Heart left ventricle (tissue), 13 donors: Measurements from ENCODE around the gene PCBP3.

Experiments used
- POLR2A ChIP-seq, 2 donors: fragments of 450-650 bp; IDR thresholded peaks; one replicate each; pipeline ENCODE4 v1.6.1; 2017; ENCODE audit warnings: antibody characterized with exemption in 2 of 2, mild to moderate bottlenecking in 2 of 2, moderate library complexity in 2 of 2
- TF ChIP-seq, protein P1 (sequence below), 12 donors: fragments of 200-600 bp; sonication (generic) in 4 of 12; IDR thresholded peaks; one replicate each; pipeline versions ENCODE4 v1.5.0 to v1.8.0; 2018 to 2022; ENCODE audit warnings: antibody characterized with exemption in 12 of 12, mild to moderate bottlenecking in 5 of 12
- donor health status: ischemic (EF 13 %, LVEDD 7.1; RV severe dilation, severe dysfunction).
- donor health status: DM: no; HTN: yes; CAD: no.
- donor health status: DM: no; HTN: no; CAD: no.
- donor health status: ischemic (EF 25% LVEDD 6.9; RV normal size, moderate dysfunction).
- donor health status: ischemic (EF 25% LVEDD 5.7; RV mildly dilated, moderate dysfunction).
- donor health status: ischemic (EF 35%, LVEDD 5.7; RV mildly dilated, moderate dysfunction).
- donor health status: nonischemic (EF 11% LVEDD 7.7; RV severe dilation, severe dysfunction).
- donor health status: DM: yes; HTN: yes; CAD: no.
- donor health status: PGD.
- donor health status: ischemic (EF 29% LVEDD 5.4; RV normal size, mild dysfunction).
- donor health status: nonischemic (EF 23%, LVEDD 6.1; RV moderate dilation, normal function).

DNA sequence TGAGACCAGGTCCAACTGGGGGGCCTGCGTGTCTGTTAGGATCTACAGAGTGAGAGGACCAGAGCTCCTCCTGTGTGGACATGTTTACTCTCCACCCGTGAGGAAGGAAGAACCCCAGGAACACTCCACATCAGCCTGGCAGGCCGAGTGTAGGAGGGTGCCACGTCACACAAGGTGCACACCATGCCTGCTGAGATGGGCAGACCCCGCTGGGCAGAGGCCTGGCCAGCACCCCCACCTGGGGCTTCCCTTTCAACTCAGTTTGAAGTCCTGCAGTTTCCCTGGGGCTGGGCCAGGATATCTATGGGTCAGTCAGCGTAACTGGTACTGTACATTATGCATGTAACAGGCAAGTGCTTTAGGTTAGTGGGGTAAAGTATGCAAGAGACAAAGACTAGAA lies 30.1 kb upstream of the PCBP3 start:
- TF ChIP-seq POLR2A (IDR thresholded peaks at IDR 0.05), result no peak
- TF ChIP-seq, protein P1, sequence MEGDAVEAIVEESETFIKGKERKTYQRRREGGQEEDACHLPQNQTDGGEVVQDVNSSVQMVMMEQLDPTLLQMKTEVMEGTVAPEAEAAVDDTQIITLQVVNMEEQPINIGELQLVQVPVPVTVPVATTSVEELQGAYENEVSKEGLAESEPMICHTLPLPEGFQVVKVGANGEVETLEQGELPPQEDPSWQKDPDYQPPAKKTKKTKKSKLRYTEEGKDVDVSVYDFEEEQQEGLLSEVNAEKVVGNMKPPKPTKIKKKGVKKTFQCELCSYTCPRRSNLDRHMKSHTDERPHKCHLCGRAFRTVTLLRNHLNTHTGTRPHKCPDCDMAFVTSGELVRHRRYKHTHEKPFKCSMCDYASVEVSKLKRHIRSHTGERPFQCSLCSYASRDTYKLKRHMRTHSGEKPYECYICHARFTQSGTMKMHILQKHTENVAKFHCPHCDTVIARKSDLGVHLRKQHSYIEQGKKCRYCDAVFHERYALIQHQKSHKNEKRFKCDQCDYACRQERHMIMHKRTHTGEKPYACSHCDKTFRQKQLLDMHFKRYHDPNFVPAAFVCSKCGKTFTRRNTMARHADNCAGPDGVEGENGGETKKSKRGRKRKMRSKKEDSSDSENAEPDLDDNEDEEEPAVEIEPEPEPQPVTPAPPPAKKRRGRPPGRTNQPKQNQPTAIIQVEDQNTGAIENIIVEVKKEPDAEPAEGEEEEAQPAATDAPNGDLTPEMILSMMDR (IDR thresholded peaks at IDR 0.05), result no peak
